Measurements from ENCODE around the gene ERC1. TPM values are rescaled to one million over a fixed set of nuclear protein-coding genes. Genes with fewer than 3 reads are reported as not detected.

Gene ERC1
- total and polyA plus RNA-seq, 2 donors (not counting 1 experiment from before 2014, with no cell fraction given): 19.7 to 34.5 TPM

DNA sequence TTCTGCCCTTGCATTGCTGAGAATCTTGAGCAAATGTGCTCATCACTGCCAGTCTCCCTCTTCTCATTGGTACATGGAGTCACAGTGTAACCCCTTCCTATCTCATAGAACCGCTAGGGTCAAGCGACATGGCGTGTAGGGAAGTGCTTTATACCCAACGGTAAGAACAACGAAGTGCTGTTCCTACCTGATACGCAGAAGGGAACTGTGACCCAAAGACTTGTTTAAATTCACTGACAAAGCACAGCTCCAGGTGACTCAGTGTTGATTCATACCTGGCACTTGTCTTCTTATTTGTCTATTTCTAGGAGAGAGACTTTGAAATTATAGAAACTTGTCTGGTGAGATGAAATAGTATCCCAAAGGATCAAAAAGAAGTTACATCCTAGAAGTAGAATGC is 549.7 kb downstream of the ERC1 start:
- Histone ChIP-seq H3K27me3 (ENCODE audit: control insufficient read depth, insufficient read depth, low read length) (no peaks in the 10 kb centered on the region), H3K36me3 (ENCODE audit: control insufficient read depth, insufficient read depth, low read length) (no peaks in the 10 kb centered on the region), H3K4me1 (ENCODE audit: control insufficient read depth, extremely low read depth, insufficient read depth, low read length) (peaks cover 2% of the 10 kb centered on the region), H4K20me1 (ENCODE audit: control insufficient read depth, extremely low read depth, insufficient read depth, low read length) (no peaks in the 10 kb centered on the region), H3K4me3 (replicated peaks in 1 of 4; ENCODE audit: control extremely low read depth in 1 of 4, insufficient read depth in 1 of 4, low read depth in 3 of 4, low read length in 4 of 4) (no peak overlapping the region), H3K9me3 (ENCODE audit: control insufficient read depth, insufficient read depth, low read depth, low read length) (no peaks in the 10 kb centered on the region), H3K79me2 (ENCODE audit: control insufficient read depth, insufficient read depth, low read length) (peaks cover 95% of the 10 kb centered on the region), H2AFZ (ENCODE audit: low read length) (no peak overlapping the region), H3K4me2 (ENCODE audit: extremely low read depth, insufficient read depth, low read length) (no peak overlapping the region), H3K9ac (ENCODE audit: insufficient read depth, low read length) (no peak overlapping the region), H3K27ac (ENCODE audit: insufficient read depth, low read length) (no peak overlapping the region)
- TF ChIP-seq, protein P1, sequence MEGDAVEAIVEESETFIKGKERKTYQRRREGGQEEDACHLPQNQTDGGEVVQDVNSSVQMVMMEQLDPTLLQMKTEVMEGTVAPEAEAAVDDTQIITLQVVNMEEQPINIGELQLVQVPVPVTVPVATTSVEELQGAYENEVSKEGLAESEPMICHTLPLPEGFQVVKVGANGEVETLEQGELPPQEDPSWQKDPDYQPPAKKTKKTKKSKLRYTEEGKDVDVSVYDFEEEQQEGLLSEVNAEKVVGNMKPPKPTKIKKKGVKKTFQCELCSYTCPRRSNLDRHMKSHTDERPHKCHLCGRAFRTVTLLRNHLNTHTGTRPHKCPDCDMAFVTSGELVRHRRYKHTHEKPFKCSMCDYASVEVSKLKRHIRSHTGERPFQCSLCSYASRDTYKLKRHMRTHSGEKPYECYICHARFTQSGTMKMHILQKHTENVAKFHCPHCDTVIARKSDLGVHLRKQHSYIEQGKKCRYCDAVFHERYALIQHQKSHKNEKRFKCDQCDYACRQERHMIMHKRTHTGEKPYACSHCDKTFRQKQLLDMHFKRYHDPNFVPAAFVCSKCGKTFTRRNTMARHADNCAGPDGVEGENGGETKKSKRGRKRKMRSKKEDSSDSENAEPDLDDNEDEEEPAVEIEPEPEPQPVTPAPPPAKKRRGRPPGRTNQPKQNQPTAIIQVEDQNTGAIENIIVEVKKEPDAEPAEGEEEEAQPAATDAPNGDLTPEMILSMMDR (conservative IDR thresholded peaks at IDR 0.05 in 1 of 2, IDR thresholded peaks at IDR 0.05 in 1 of 2; ENCODE audit: low read depth in 1 of 2, low read length in 2 of 2): no peak
- no peak for TF ChIP-seq EZH2 (IDR thresholded peaks at IDR 0.05; ENCODE audit: low read length, missing control alignments)
- DNase-seq (ENCODE audit: low read depth in 2 of 2): peak in 1 of 2 donors; percentile 54

- H3K4me1 ChIP-seq (ENCODE audit: control insufficient read depth, extremely low read depth, insufficient read depth, low read length): peaks cover 2% of the 10 kb centered on the region
- no peaks in the 10 kb centered on the region for H3K9me3 ChIP-seq (ENCODE audit: control insufficient read depth, insufficient read depth, low read depth, low read length)
- TF ChIP-seq, protein P1 (conservative IDR thresholded peaks at IDR 0.05 in 1 of 2, IDR thresholded peaks at IDR 0.05 in 1 of 2; ENCODE audit: low read depth in 1 of 2, low read length in 2 of 2): no peak
- no peak for TF ChIP-seq EZH2 (IDR thresholded peaks at IDR 0.05; ENCODE audit: low read length, missing control alignments)
- no peak overlapping the region for H3K27ac ChIP-seq (ENCODE audit: insufficient read depth, low read length)
- H3K4me3 ChIP-seq (replicated peaks in 1 of 4; ENCODE audit: control extremely low read depth in 1 of 4, insufficient read depth in 1 of 4, low read depth in 3 of 4, low read length in 4 of 4): no peak overlapping the region
- H2AFZ ChIP-seq (ENCODE audit: low read length): no peak overlapping the region
- H3K79me2 ChIP-seq (ENCODE audit: control insufficient read depth, insufficient read depth, low read length): peaks cover 94% of the 10 kb centered on the region
- H3K4me2 ChIP-seq (ENCODE audit: extremely low read depth, insufficient read depth, low read length): no peak overlapping the region
- no peak overlapping the region for H3K9ac ChIP-seq (ENCODE audit: insufficient read depth, low read length)
- no peaks in the 10 kb centered on the region for H3K27me3 ChIP-seq (ENCODE audit: control insufficient read depth, insufficient read depth, low read length)
- no peak for DNase-seq (ENCODE audit: low read depth in 2 of 2)
- H3K36me3 ChIP-seq (ENCODE audit: control insufficient read depth, insufficient read depth, low read length): peaks cover 7% of the 10 kb centered on the region
- H4K20me1 ChIP-seq (ENCODE audit: control insufficient read depth, extremely low read depth, insufficient read depth, low read length): no peaks in the 10 kb centered on the region
These were observed 551.6 kb downstream of the ERC1 start for GRCh38 chr12:1542599-1542998.

DNA sequence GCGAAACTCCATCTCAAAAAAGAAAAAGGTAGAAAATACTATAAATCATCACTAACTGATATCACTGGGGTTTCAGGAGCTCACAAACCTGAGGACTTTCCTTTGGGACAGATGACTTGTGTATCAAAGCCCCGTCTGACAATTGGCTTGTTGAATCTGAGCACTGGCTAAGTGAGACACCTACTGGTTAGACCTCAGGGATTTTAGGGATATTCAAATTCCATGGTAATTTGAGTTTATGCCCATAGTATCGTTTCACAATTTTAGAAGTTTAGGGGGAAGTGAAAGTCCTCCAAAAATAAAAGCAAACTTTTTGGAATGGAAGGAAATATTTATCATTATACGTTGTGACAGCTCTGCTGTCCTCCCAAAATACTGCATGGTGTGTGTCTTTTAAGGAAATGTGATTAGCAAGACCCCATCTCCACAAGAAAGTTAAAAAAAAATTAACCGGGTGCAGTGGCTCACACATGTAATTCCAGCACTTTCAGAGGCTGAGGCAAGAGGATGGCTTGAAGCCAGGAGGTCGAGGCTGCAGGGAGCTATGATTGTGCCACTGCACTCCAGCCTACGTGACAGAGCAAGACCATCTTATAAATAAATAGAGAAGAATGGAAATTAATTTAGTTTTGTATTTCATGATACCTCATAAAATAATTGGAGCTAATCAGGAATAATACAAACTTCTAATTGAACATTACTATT is 554.1 kb downstream of the ERC1 start:
- no peak overlapping the region for H3K9ac ChIP-seq (ENCODE audit: insufficient read depth, low read length)
- no peak overlapping the region for H3K4me2 ChIP-seq (ENCODE audit: extremely low read depth, insufficient read depth, low read length)
- TF ChIP-seq EZH2 (IDR thresholded peaks at IDR 0.05; ENCODE audit: low read length, missing control alignments): no peak
- TF ChIP-seq, protein P1 (conservative IDR thresholded peaks at IDR 0.05 in 1 of 2, IDR thresholded peaks at IDR 0.05 in 1 of 2; ENCODE audit: low read depth in 1 of 2, low read length in 2 of 2): peak; percentile 29 to 48
- DNase-seq (ENCODE audit: low read depth in 2 of 2): peak; percentile 35 to 73
- no peak overlapping the region for H3K4me3 ChIP-seq (replicated peaks in 1 of 4; ENCODE audit: control extremely low read depth in 1 of 4, insufficient read depth in 1 of 4, low read depth in 3 of 4, low read length in 4 of 4)
- H3K27me3 ChIP-seq (ENCODE audit: control insufficient read depth, insufficient read depth, low read length): no peaks in the 10 kb centered on the region
- H3K27ac ChIP-seq (ENCODE audit: insufficient read depth, low read length): no peak overlapping the region
- peaks cover 7% of the 10 kb centered on the region for H3K36me3 ChIP-seq (ENCODE audit: control insufficient read depth, insufficient read depth, low read length)
- H3K9me3 ChIP-seq (ENCODE audit: control insufficient read depth, insufficient read depth, low read depth, low read length): no peaks in the 10 kb centered on the region
- no peak overlapping the region for H2AFZ ChIP-seq (ENCODE audit: low read length)
- H4K20me1 ChIP-seq (ENCODE audit: control insufficient read depth, extremely low read depth, insufficient read depth, low read length): no peaks in the 10 kb centered on the region
- peaks cover 2% of the 10 kb centered on the region for H3K4me1 ChIP-seq (ENCODE audit: control insufficient read depth, extremely low read depth, insufficient read depth, low read length)
- H3K79me2 ChIP-seq (ENCODE audit: control insufficient read depth, insufficient read depth, low read length): peaks cover 91% of the 10 kb centered on the region

Other genes with a start within 250 kb of the ERC1 start
- 67.3 and 130 TPM in 2 replicates for gene WNK1, start 238.6 kb upstream of the ERC1 start, total RNA-seq
- gene WNK1, start 238.6 kb upstream of the ERC1 start, polyA plus RNA-seq: 38.5 and 60.3 TPM in 2 replicates
- 12.6 and 19.2 TPM in 2 replicates for gene RAD52, start 41.5 kb upstream of the ERC1 start, total RNA-seq
- gene RAD52, start 41.5 kb upstream of the ERC1 start, polyA plus RNA-seq: 7.3 and 9.2 TPM in 2 replicates